Body of pancreas (tissue), 4 donors: Measurements from ENCODE around the gene ZBED1.

Source experiments
- CTCF ChIP-seq, 7 experiments: fragments of 450-650 bp in 4 of 7; fragments of 200-600 bp in 3 of 7; sonication (generic) in 3 of 7; IDR thresholded peaks; one replicate each; pipeline ENCODE4 v1.5.1; 2016 to 2019; ENCODE audit warnings: antibody characterized with exemption in 7 of 7
- POLR2A ChIP-seq, 3 donors: fragments of 450-650 bp; IDR thresholded peaks; one replicate each; pipeline ENCODE4 v1.6.1; 2016; ENCODE audit warnings: antibody characterized with exemption in 3 of 3, mild to moderate bottlenecking in 2 of 3

DNA sequence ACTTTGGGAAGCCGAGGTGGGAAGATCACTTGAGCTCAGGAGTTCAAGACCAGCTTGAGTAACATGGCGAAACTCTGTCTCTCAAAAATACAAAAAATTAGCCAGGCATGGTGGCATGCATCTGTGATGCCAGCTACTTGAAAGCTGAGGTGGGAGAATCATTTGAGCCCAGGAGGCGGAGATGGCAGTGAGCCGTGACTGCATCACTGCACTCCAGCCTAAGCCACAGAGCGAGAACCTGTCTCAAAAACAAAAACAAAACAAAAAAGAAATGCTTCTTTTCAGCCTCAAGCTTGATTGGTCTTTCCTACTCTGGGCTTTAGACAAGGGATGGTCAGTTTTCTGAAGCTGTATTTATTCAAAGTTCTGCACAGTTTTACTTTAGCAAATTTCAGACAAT, 15.8 kb upstream of the ZBED1 start:
- TF ChIP-seq CTCF (IDR thresholded peaks at IDR 0.05) (no peak), POLR2A (IDR thresholded peaks at IDR 0.05) (no peak)
